ENCODE results near the gene MRPL43. TPM values are rescaled to one million over a fixed set of nuclear protein-coding genes. Genes with fewer than 3 reads are reported as not detected.

The MRPL43 gene
- total and polyA plus RNA-seq, 4 donors = 43.6 to 105 (median 84.5) TPM

DNA sequence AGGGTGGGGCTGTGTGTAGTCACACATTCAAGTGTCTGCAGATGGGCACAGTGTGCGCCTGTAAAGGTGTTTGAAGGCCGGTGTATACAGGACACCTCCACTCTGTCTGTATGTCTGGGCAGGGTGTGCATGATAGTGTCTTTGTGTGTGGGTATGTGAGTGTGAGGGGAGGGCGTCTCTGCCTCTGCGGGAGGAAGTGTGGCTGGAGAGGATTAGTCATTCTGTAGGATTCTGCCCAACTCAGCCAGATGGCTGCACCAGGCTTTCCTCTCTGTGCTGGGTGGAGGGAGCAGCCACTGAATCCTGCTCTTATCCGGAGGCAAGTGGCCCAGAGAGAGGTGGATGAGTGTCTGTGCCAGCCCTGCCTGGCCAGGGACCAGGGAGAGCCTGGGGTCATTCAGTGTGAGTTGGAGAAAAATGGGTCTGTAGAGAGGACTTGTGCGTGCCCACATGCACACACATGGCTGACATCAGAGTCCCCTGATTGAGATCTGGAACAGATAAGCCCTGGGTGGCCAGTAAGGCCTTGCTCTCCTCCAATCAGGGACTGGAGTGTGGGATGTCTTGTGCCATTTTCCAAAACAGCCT is 45.4 kb upstream of the MRPL43 start:
- H3K36me3 ChIP-seq (ENCODE audit: control insufficient read depth in 4 of 4, insufficient read depth in 4 of 4, low read length in 4 of 4) = peaks cover 7 to 23% (median 12%) of the 10 kb centered on the region in 4 donors
- H3K9ac ChIP-seq (ENCODE audit: insufficient read depth in 1 of 2, low read length in 2 of 2) = peak overlapping the region; percentile 21 to 91
- peaks cover 0 to 25% (median 3%) of the 10 kb centered on the region in 5 donors for H3K4me1 ChIP-seq (ENCODE audit: control insufficient read depth in 5 of 5, insufficient read depth in 5 of 5, low read length in 5 of 5)
- peaks cover 0 to 12% (median 6%) of the 10 kb centered on the region in 3 donors for H3K27me3 ChIP-seq (ENCODE audit: control insufficient read depth in 3 of 3, insufficient read depth in 3 of 3, low read length in 2 of 3)
- H3K9me3 ChIP-seq (ENCODE audit: control insufficient read depth in 4 of 4, insufficient read depth in 3 of 4, low read length in 3 of 4) = no peaks in the 10 kb centered on the region
- peak overlapping the region; percentile 80 to 93 for H3K27ac ChIP-seq (ENCODE audit: low read depth in 1 of 2, low read length in 1 of 2)
- H3K4me3 ChIP-seq = peak overlapping the region; percentile 47
- TF ChIP-seq, protein P1, sequence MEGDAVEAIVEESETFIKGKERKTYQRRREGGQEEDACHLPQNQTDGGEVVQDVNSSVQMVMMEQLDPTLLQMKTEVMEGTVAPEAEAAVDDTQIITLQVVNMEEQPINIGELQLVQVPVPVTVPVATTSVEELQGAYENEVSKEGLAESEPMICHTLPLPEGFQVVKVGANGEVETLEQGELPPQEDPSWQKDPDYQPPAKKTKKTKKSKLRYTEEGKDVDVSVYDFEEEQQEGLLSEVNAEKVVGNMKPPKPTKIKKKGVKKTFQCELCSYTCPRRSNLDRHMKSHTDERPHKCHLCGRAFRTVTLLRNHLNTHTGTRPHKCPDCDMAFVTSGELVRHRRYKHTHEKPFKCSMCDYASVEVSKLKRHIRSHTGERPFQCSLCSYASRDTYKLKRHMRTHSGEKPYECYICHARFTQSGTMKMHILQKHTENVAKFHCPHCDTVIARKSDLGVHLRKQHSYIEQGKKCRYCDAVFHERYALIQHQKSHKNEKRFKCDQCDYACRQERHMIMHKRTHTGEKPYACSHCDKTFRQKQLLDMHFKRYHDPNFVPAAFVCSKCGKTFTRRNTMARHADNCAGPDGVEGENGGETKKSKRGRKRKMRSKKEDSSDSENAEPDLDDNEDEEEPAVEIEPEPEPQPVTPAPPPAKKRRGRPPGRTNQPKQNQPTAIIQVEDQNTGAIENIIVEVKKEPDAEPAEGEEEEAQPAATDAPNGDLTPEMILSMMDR (IDR thresholded peaks at IDR 0.05; ENCODE audit: control extremely low read depth, extremely low read depth) = no peak
- WGBS, 2 donors = 6 to 9% methylated on average over 6 of the region's 6 CpGs
- ATAC-seq (ENCODE audit: insufficient read depth, low FRiP score) (peak; percentile 65), DNase-seq (peak; percentile 59 to 78 (median 73))

DNA sequence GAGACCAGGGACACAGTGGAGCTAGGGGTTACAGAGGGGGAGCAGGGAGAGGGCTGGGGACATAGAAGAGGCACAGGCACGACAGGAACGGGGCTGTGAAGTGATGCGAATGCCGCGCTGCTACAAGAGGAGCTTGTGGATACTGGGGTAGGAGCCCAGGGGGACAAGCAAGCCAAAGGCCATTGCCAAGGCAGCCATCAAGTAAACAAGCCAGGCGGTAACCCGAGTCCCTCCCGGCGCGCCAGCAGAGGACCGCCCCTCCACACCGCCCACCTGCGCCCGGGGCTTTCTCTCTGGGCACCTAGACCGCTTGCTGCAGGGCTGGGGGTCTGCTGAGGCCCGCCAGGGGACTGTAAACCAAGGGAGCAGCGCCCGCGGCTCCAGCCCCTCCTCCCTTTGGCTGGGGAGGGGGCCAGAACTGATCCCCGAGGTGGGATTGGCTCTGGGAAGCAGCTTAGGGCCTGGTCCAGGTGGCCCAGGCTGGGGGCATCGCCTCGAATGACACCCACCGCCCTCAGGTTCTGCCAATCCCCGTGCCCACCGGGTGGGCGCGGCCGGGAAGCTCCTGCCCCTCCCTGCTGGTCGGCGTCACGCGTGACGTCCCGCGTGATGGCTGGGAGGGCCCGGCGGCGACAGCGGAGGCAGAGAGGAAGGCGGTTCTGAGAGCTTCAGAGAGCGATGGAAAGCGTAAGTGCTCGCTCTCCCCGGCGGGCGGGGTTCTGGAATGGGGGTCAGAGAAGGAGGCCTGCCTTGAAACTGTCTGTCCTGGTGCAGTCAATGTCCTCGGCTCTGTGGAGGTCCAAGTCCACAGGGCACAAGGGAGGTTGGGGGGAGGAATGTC is 44.7 kb upstream of the MRPL43 start:
- TF ChIP-seq, protein P1 (IDR thresholded peaks at IDR 0.05; ENCODE audit: control extremely low read depth, extremely low read depth) = no peak
- peak overlapping the region; percentile 80 to 93 for H3K27ac ChIP-seq (ENCODE audit: low read depth in 1 of 2, low read length in 1 of 2)
- H3K9ac ChIP-seq (ENCODE audit: insufficient read depth in 1 of 2, low read length in 2 of 2) = peak overlapping the region; percentile 21 to 91
- ATAC-seq (ENCODE audit: insufficient read depth, low FRiP score) (peak; percentile 59), DNase-seq (peak; percentile 79 to 81 (median 81))
- H3K36me3 ChIP-seq (ENCODE audit: control insufficient read depth in 4 of 4, insufficient read depth in 4 of 4, low read length in 4 of 4) = peaks cover 4 to 18% (median 11%) of the 10 kb centered on the region in 4 donors
- H3K4me1 ChIP-seq (ENCODE audit: control insufficient read depth in 5 of 5, insufficient read depth in 5 of 5, low read length in 5 of 5) = peaks cover 0 to 25% (median 3%) of the 10 kb centered on the region in 5 donors
- H3K4me3 ChIP-seq = peak overlapping the region; percentile 47
- H3K9me3 ChIP-seq (ENCODE audit: control insufficient read depth in 4 of 4, insufficient read depth in 3 of 4, low read length in 3 of 4) = no peaks in the 10 kb centered on the region
- peaks cover 0 to 12% (median 6%) of the 10 kb centered on the region in 3 donors for H3K27me3 ChIP-seq (ENCODE audit: control insufficient read depth in 3 of 3, insufficient read depth in 3 of 3, low read length in 2 of 3)
- 0% methylated on average over 42 to 47 of the region's 47 CpGs for WGBS, 2 donors

DNA sequence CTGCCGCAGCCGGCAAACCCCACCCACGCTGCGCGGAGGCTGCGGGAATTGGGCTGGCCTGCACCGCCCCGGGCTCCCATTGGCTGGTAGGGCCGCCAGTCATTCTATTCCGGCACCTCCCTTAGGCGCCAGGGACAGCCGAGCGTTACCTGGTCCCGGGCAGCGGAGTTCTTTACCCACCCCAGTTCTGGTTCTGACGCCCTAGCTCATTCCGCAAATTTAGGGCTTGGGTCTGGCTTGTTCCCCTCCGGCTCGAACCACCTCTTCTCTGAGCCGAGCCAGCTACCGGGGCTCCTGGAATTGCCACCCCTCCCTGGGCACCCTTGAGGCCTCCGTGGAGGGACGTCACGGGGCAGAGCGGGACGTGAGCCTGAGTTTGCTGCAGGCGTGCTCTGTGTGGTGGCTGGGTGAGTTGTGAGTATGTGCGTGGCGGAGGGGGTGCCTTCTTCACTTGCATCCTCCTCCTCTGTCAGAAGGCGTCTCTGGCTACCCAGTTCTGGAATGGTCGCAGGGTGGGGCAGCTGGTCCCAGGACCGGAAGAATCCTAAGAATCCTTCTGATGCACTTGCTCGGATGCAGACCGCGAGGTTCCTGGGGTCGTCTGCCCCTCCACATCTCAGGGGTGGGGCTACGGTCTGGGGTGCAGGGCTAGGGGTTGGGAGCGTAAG is 44.0 kb upstream of the MRPL43 start, which contains the start of the genes PDZD7 and SFXN3:
Gene PDZD7 (minus strand): TSS at position 2 of the 668 bp plus-strand sequence. CDS start 910 bp downstream, outside the sequence.
Gene SFXN3 (plus strand): TSS at position 107 of the 668 bp plus-strand sequence. CDS start 3,461 bp downstream, outside the sequence.
- Histone ChIP-seq H3K4me1 (ENCODE audit: control insufficient read depth in 5 of 5, insufficient read depth in 5 of 5, low read length in 5 of 5) (peaks cover 0 to 25% (median 3%) of the 10 kb centered on the region in 5 donors), H3K9ac (ENCODE audit: insufficient read depth in 1 of 2, low read length in 2 of 2) (peak within 1 kb of the TSS; percentile 21 to 91), H3K27ac (ENCODE audit: low read depth in 1 of 2, low read length in 1 of 2) (peak within 1 kb of the TSS; percentile 80 to 93), H3K36me3 (ENCODE audit: control insufficient read depth in 4 of 4, insufficient read depth in 4 of 4, low read length in 4 of 4) (peaks cover 3 to 11% (median 7%) of the 10 kb centered on the region in 4 donors), H3K9me3 (ENCODE audit: control insufficient read depth in 4 of 4, insufficient read depth in 3 of 4, low read length in 3 of 4) (no peaks in the 10 kb centered on the region), H3K27me3 (ENCODE audit: control insufficient read depth in 3 of 3, insufficient read depth in 3 of 3, low read length in 2 of 3) (peaks cover 0 to 12% (median 6%) of the 10 kb centered on the region in 3 donors), H3K4me3 (peak within 1 kb of the TSS; percentile 47)
- TF ChIP-seq, protein P1 (IDR thresholded peaks at IDR 0.05; ENCODE audit: control extremely low read depth, extremely low read depth) = no peak
- DNase-seq (peak; percentile 86 to 93 (median 91)), ATAC-seq (ENCODE audit: insufficient read depth, low FRiP score) (peak; percentile 88)
- 0% methylated on average over 37 to 38 of the region's 38 CpGs for WGBS, 2 donors
